Measurements from ENCODE around the gene SNN. TPM values are rescaled to one million over a fixed set of nuclear protein-coding genes. Genes with fewer than 3 reads are reported as not detected.

Gene SNN
- total and polyA plus RNA-seq, 9 of the 15 experiments (the other 6 are each of a cell fraction or from before 2014, with no cell fraction given), result 0.07 to 2.9 (median 1.9) TPM

GRCh38 chr16:11639925-11640899 lies 28.0 kb upstream of the SNN start (continued):
- TF ChIP-seq ZNF778 (CRISPR knock-in tag; IDR thresholded peaks at IDR 0.05), result no peak
- TF ChIP-seq NCOA6 (IDR thresholded peaks at IDR 0.05), result no peak
- no peak for TF ChIP-seq RBM34 (IDR thresholded peaks at IDR 0.05; ENCODE audit: borderline replicate concordance, insufficient read depth, low read length)
- no peak for TF ChIP-seq ZNF12 (CRISPR knock-in tag; IDR thresholded peaks at IDR 0.05)
- no peak for TF ChIP-seq NR2C1 (IDR thresholded peaks at IDR 0.05)
- TF ChIP-seq NR2C1 (tag; IDR thresholded peaks at IDR 0.05), result 0 out of 2 replicates have a peak, but pooled peaks have one; percentile 8
- TF ChIP-seq NFE2L1 (tag; IDR thresholded peaks at IDR 0.05; ENCODE audit: borderline replicate concordance, low read depth), result peak; percentile 83
- no peak for TF ChIP-seq HOXB6 (CRISPR knock-in tag; IDR thresholded peaks at IDR 0.05; ENCODE audit: borderline replicate concordance)
- TF ChIP-seq NELFE (IDR thresholded peaks at IDR 0.05; ENCODE audit: insufficient read depth, insufficient read length), result no peak
- TF ChIP-seq NR2C2 (CRISPR knock-in tag; IDR thresholded peaks at IDR 0.05), result no peak
- TF ChIP-seq NR2C2 (tag; IDR thresholded peaks at IDR 0.05), result peak; percentile 47; the same call in 1 of the 2 replicates
- TF ChIP-seq ARID1B (IDR thresholded peaks at IDR 0.05), result peak; percentile 38; the same call in 1 of the 2 replicates
- peak; percentile 42; the same call in 1 of the 2 replicates for TF ChIP-seq TOE1 (IDR thresholded peaks at IDR 0.05; ENCODE audit: borderline replicate concordance)
- TF ChIP-seq TOE1 (CRISPR knock-in tag; IDR thresholded peaks at IDR 0.05; ENCODE audit: borderline replicate concordance, low read depth), result no peak
- TF ChIP-seq NRF1 (conservative IDR thresholded peaks at IDR 0.05 in 1 of 2, IDR thresholded peaks at IDR 0.05 in 1 of 2), result peak; percentile 35 to 56; a peak in 3 of 4 replicates
- TF ChIP-seq MAFK (IDR thresholded peaks at IDR 0.05; ENCODE audit: low read length), result peak; percentile 76
- no peak for TF ChIP-seq MTA2 (IDR thresholded peaks at IDR 0.05; ENCODE audit: low read depth)
- TF ChIP-seq CXXC5 (CRISPR knock-in tag; IDR thresholded peaks at IDR 0.05), result 0 out of 2 replicates have a peak, but pooled peaks have one; percentile 14
- no peak for TF ChIP-seq IRF1 (CRISPR knock-in tag; IDR thresholded peaks at IDR 0.05; ENCODE audit: borderline replicate concordance)
- TF ChIP-seq HMG20B (CRISPR knock-in tag; IDR thresholded peaks at IDR 0.05), result no peak
- no peak for TF ChIP-seq XRCC5 (IDR thresholded peaks at IDR 0.05; ENCODE audit: low read depth, low read length)
- no peak for TF ChIP-seq ZEB2 (IDR thresholded peaks at IDR 0.05)
- TF ChIP-seq TFAP4 (CRISPR knock-in tag; IDR thresholded peaks at IDR 0.05; ENCODE audit: borderline replicate concordance), result no peak
- TF ChIP-seq FOXK2 (conservative IDR thresholded peaks at IDR 0.05 in 1 of 2, IDR thresholded peaks at IDR 0.05 in 1 of 2; ENCODE audit: low read depth in 2 of 2), result no peak
- no peak for TF ChIP-seq NR3C1 (CRISPR knock-in tag; IDR thresholded peaks at IDR 0.05)
- no peak for TF ChIP-seq CHD1 (IDR thresholded peaks at IDR 0.05; ENCODE audit: low read length)

All from K562 (cell line).